Astrocyte of the spinal cord (primary cell): ENCODE data around the gene COL16A1.

Experiments
- DNase-seq: peaks from one replicate; pipeline ENCODE4 v3.0.0; 2011; ENCODE audit warnings: low read depth, low spot score
- H3K4me3 ChIP-seq: 2 replicates; pipeline ENCODE4 v1.5.1; 2011; ENCODE audit warnings: low read depth, mild to moderate bottlenecking, low read length, moderate library complexity
- CTCF ChIP-seq: IDR thresholded peaks from 2 replicates; pipeline ENCODE4 v1.5.1; 2012; ENCODE audit warnings: low read depth, mild to moderate bottlenecking, low read length, inconsistent platforms
- in situ Hi-C: cut with HindIII; loops from 2 replicates; pipeline ENCODE4 v1.10.0; 2017; ENCODE audit warnings: low sequenced_read_pairs

The COL16A1 gene

GRCh38 chr1:31689854-31690253, 14.0 kb downstream of the COL16A1 start:
- H3K4me3 ChIP-seq = no peak overlapping the region
- in situ Hi-C loops = no loop called here
- TF ChIP-seq CTCF = no peak
- peak; percentile 95 for DNase-seq

- no peak overlapping the region for H3K4me3 ChIP-seq
- no peak for TF ChIP-seq CTCF
- in situ Hi-C loops = no loop called here
- no peak for DNase-seq
Measured at GRCh38 chr1:31689379-31689778, 14.4 kb downstream of the COL16A1 start.

GRCh38 chr1:31688233-31688918, 15.4 kb downstream of the COL16A1 start:
- no peak for TF ChIP-seq CTCF
- DNase-seq = no peak
- H3K4me3 ChIP-seq = no peak overlapping the region
- in situ Hi-C loops = no loop called here

- in situ Hi-C loops = no loop called here
- TF ChIP-seq CTCF = no peak
- no peak overlapping the region for H3K4me3 ChIP-seq
- no peak for DNase-seq
Measured at GRCh38 chr1:31687601-31688000, 16.2 kb downstream of the COL16A1 start.

GRCh38 chr1:31685795-31686194, 18.0 kb downstream of the COL16A1 start:
- TF ChIP-seq CTCF = no peak
- DNase-seq = no peak
- H3K4me3 ChIP-seq = no peak overlapping the region
- in situ Hi-C loops = no loop called here

- DNase-seq = no peak
- TF ChIP-seq CTCF = peak; percentile 44
- in situ Hi-C loops = no loop called here
- H3K4me3 ChIP-seq = no peak overlapping the region
Measured at GRCh38 chr1:31683997-31684396, 19.8 kb downstream of the COL16A1 start.
